WI38 (cell line): ENCODE measurements around the gene IRF9.
"Not testable (repeated sequence)": the region's sequence is repeated elsewhere in the genome, so short reads cannot be mapped to it uniquely, and the experiment has no call there.

Experiments
- H3K4me3 ChIP-seq: 2 replicates; pipeline ENCODE4 v1.5.1; 2011; ENCODE audit warnings: low read depth, mild to moderate bottlenecking, control low read depth, low read length
- CTCF ChIP-seq: IDR thresholded peaks from 2 replicates; pipeline ENCODE4 v1.5.1; 2012; ENCODE audit warnings: low read depth, mild to moderate bottlenecking, control low read depth, low read length

Gene IRF9

GRCh38 chr14:24197056-24197450 is 36.0 kb downstream of the IRF9 start:
- no peak overlapping the region for H3K4me3 ChIP-seq

GRCh38 chr14:24198814-24199524 is 37.9 kb downstream of the IRF9 start:
- TF ChIP-seq CTCF, result no peak
- no peak overlapping the region for H3K4me3 ChIP-seq

More at GRCh38 chr14:24197056-24197450, 36.0 kb downstream of the IRF9 start:
- TF ChIP-seq CTCF, result no peak

GRCh38 chr14:24202538-24202937 is 41.5 kb downstream of the IRF9 start:
- not testable (repeated sequence) for H3K4me3 ChIP-seq

GRCh38 chr14:24203249-24203886 is 42.3 kb downstream of the IRF9 start:
- H3K4me3 ChIP-seq, result not testable (repeated sequence)

GRCh38 chr14:24204163-24205146 is 43.4 kb downstream of the IRF9 start:
- no peak for TF ChIP-seq CTCF
- no peak overlapping the region for H3K4me3 ChIP-seq

GRCh38 chr14:24206260-24207103 is 45.4 kb downstream of the IRF9 start:
- no peak overlapping the region for H3K4me3 ChIP-seq
- no peak for TF ChIP-seq CTCF

- TF ChIP-seq CTCF, result no peak
- no peak overlapping the region for H3K4me3 ChIP-seq
Observed at GRCh38 chr14:24207104-24207551, 46.1 kb downstream of the IRF9 start.
